Progenitor cell of endocrine pancreas (in vitro differentiated cells): ENCODE data around the gene ZNF175. TPM values are rescaled to one million over a fixed set of nuclear protein-coding genes. Genes with fewer than 3 reads are reported as not detected.

Experiments
- DNase-seq: peaks from one replicate; pipeline ENCODE4 v3.0.0; 2021; ENCODE audit warnings: low spot score; ENCODE audit not compliant: unreplicated experiment
- H3K27ac Mint-ChIP-seq: 2 replicates; pipeline ENCODE4 v1.8.0; 2021; ENCODE audit warnings: mild to moderate bottlenecking, moderate library complexity, mixed read lengths
- H3K27me3 Mint-ChIP-seq: 2 replicates; pipeline ENCODE4 v1.8.0; 2021; ENCODE audit warnings: mixed read lengths
- H3K36me3 Mint-ChIP-seq: 2 replicates; pipeline ENCODE4 v1.8.0; 2022; ENCODE audit warnings: mixed read lengths; ENCODE audit not compliant: insufficient read depth
- H3K4me1 Mint-ChIP-seq: 2 replicates; pipeline ENCODE4 v1.8.0; 2021; ENCODE audit warnings: low read depth, mixed read lengths
- H3K4me3 Mint-ChIP-seq: 2 replicates; pipeline ENCODE4 v1.8.0; 2021; ENCODE audit warnings: low read depth, mild to moderate bottlenecking, moderate library complexity, mixed read lengths
- H3K9me3 Mint-ChIP-seq: 2 replicates; pipeline ENCODE4 v1.8.0; 2021; ENCODE audit warnings: low read depth, mixed read lengths
- total RNA-seq: library from RNA; stranded (reverse); gene quantifications from 2 replicates; pipeline ENCODE4 v1.2.1, GENCODE V29; 2021
- TF ChIP-seq, protein P1 (sequence below): fragments of 200-600 bp; sonication (generic); IDR thresholded peaks from one replicate; pipeline ENCODE4 v1.5.0; 2021; ENCODE audit warnings: antibody characterized with exemption, mild to moderate bottlenecking; ENCODE audit not compliant: unreplicated experiment

The ZNF175 gene
- total RNA-seq, 1 donor from 2014 or later: 14.9 TPM

- TF ChIP-seq, protein P1, sequence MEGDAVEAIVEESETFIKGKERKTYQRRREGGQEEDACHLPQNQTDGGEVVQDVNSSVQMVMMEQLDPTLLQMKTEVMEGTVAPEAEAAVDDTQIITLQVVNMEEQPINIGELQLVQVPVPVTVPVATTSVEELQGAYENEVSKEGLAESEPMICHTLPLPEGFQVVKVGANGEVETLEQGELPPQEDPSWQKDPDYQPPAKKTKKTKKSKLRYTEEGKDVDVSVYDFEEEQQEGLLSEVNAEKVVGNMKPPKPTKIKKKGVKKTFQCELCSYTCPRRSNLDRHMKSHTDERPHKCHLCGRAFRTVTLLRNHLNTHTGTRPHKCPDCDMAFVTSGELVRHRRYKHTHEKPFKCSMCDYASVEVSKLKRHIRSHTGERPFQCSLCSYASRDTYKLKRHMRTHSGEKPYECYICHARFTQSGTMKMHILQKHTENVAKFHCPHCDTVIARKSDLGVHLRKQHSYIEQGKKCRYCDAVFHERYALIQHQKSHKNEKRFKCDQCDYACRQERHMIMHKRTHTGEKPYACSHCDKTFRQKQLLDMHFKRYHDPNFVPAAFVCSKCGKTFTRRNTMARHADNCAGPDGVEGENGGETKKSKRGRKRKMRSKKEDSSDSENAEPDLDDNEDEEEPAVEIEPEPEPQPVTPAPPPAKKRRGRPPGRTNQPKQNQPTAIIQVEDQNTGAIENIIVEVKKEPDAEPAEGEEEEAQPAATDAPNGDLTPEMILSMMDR: no peak
- Mint-ChIP-seq H3K27me3 (peaks cover 16% of the 10 kb centered on the region), H3K4me1 (no peaks in the 10 kb centered on the region), H3K4me3 (no peak overlapping the region), H3K9me3 (no peaks in the 10 kb centered on the region), H3K36me3 (no peaks in the 10 kb centered on the region), H3K27ac (no peak overlapping the region)
- no peak for DNase-seq
These were observed 23.5 kb upstream of the ZNF175 start for GRCh38 chr19:51547397-51548212.

- H3K4me1 Mint-ChIP-seq: no peaks in the 10 kb centered on the region
- DNase-seq: no peak
- no peak overlapping the region for H3K4me3 Mint-ChIP-seq
- TF ChIP-seq, protein P1: no peak
- H3K9me3 Mint-ChIP-seq: no peaks in the 10 kb centered on the region
- no peak overlapping the region for H3K27ac Mint-ChIP-seq
- peaks cover 19% of the 10 kb centered on the region for H3K27me3 Mint-ChIP-seq
- no peaks in the 10 kb centered on the region for H3K36me3 Mint-ChIP-seq
These were observed 22.9 kb upstream of the ZNF175 start for GRCh38 chr19:51548213-51548651.

- DNase-seq: no peak
- Mint-ChIP-seq H3K36me3 (no peaks in the 10 kb centered on the region), H3K27me3 (peaks cover 19% of the 10 kb centered on the region), H3K4me3 (no peak overlapping the region), H3K4me1 (no peaks in the 10 kb centered on the region), H3K9me3 (no peaks in the 10 kb centered on the region), H3K27ac (no peak overlapping the region)
- TF ChIP-seq, protein P1: no peak
These were observed 22.2 kb upstream of the ZNF175 start for GRCh38 chr19:51548891-51549305.

GRCh38 chr19:51549533-51550324 is 21.4 kb upstream of the ZNF175 start:
- Mint-ChIP-seq H3K27me3 (peaks cover 19% of the 10 kb centered on the region), H3K27ac (no peak overlapping the region), H3K36me3 (no peaks in the 10 kb centered on the region), H3K9me3 (no peaks in the 10 kb centered on the region), H3K4me1 (no peaks in the 10 kb centered on the region), H3K4me3 (no peak overlapping the region)
- no peak for DNase-seq
- TF ChIP-seq, protein P1: no peak

- Mint-ChIP-seq H3K4me3 (no peak overlapping the region), H3K27ac (no peak overlapping the region), H3K27me3 (peaks cover 19% of the 10 kb centered on the region), H3K9me3 (peaks cover 4% of the 10 kb centered on the region), H3K4me1 (no peaks in the 10 kb centered on the region), H3K36me3 (no peaks in the 10 kb centered on the region)
- DNase-seq: no peak
- TF ChIP-seq, protein P1: no peak
These were observed 20.0 kb upstream of the ZNF175 start for GRCh38 chr19:51550848-51551672.
